Kidney glomerular epithelial cell (primary cell): ENCODE data around the gene KLHL26.

ENCODE experiments used
- DNase-seq: peaks from one replicate; lab custom pipeline; 2025; lab: John Stamatoyannopoulos, UW

Gene KLHL26

GRCh38 chr19:18685597-18686190 lies 48.9 kb downstream of the KLHL26 start:
- DNase-seq = no peak

GRCh38 chr19:18687740-18688465 lies 51.1 kb downstream of the KLHL26 start:
- no peak for DNase-seq

- DNase-seq = no peak
These were observed 59.2 kb downstream of the KLHL26 start for GRCh38 chr19:18696023-18696422.

- no peak for DNase-seq
These were observed 60.9 kb downstream of the KLHL26 start for GRCh38 chr19:18697680-18698079.

DNA sequence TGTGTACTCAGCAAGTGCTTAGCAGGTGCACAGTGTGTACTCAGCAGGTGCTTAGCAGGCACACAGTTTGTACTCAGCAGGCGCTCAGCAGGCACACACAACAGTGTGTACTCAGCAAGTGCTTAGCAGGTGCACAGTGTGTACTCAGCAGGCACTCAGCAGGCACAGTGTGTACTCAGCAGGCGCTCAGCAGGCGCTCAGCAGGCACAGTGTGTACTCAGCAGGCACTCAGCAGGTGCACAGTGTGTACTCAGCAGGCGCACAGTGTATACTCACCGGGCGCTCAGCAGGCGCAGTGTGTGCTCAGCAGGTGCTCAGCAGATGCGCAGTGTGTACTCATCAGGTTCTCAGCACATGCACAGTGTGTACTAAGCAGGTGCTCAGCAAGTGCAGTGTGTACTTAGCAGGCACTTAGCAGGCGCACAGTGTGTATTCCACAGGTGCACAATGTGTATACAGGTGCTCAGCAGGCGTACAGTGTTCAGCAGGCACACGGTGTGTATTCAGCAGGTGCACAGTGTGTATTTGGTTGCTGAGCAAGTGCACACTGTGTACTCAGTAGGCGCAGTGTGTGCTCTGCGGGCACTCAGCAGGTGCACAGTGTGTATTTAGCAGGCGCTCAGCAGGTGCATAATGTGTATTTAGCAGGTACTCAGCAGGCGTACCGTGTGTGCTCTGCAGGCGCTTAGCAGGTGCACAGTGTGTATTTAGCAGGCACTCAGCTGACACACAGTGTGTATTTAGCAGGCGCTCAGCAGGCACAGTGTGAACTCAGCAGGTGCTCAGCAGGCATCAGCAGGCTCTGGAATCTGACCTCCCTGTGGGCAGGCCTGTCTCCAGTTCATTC lies 61.7 kb downstream of the KLHL26 start:
- DNase-seq = no peak

GRCh38 chr19:18699403-18700054 lies 62.7 kb downstream of the KLHL26 start:
- DNase-seq = no peak

GRCh38 chr19:18700501-18701249 lies 63.8 kb downstream of the KLHL26 start:
- DNase-seq = peak; percentile 59

DNA sequence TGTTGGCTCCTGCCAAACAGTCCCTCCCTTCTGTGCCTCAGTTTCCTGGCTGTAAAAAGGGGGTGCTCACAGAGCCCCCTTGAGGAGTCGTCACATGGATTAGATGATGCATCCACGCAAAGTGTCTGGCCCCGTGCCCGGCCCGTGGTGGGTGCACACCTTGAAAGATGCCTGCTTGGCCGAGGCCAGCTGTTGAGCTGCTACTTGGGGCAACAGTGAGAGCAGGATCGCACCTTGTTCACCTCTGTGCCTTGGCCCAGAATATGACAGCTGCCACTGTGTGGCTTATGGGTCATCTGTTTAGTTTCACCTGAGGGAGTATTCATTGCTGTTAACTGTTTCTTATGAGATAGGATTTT lies 64.4 kb downstream of the KLHL26 start:
- DNase-seq = no peak

DNA sequence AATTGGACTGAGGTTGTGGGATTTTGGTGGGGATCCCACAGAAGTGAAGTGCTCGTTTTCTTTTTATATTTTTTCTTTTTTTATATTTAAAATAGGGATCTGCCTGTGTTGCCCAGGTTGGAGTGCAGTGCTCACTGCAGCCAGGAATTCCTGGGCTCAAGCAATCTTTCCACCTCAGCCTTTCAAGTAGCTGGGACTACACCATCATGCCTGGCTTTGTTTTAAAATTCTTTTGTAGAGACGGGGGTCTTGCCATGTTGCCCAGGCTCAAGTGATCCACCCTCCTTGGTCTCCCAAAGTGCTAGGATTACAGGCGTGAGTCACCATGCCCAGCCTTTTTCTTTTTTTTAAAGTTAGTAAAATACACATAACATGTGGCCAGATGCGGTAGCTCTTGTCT lies 67.2 kb downstream of the KLHL26 start:
- no peak for DNase-seq

DNA sequence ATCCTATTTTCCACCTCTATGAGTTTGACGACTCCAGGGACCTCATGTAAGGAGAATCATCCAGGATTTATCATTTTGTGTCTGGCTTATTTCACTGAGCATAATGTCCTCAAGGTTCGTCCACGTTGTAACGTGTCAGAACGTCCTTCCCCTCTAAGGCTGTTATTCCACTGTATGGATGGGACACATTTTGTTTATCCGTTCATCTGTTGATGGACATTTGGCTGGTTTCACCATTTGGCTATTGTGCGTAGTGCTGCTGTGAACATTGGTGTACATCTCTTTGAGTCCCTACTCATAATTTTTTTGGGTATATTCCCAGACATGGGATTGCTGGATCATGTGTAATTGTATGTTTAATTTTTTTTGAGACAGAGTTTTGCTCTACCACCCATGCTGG lies 68.1 kb downstream of the KLHL26 start:
- no peak for DNase-seq

DNA sequence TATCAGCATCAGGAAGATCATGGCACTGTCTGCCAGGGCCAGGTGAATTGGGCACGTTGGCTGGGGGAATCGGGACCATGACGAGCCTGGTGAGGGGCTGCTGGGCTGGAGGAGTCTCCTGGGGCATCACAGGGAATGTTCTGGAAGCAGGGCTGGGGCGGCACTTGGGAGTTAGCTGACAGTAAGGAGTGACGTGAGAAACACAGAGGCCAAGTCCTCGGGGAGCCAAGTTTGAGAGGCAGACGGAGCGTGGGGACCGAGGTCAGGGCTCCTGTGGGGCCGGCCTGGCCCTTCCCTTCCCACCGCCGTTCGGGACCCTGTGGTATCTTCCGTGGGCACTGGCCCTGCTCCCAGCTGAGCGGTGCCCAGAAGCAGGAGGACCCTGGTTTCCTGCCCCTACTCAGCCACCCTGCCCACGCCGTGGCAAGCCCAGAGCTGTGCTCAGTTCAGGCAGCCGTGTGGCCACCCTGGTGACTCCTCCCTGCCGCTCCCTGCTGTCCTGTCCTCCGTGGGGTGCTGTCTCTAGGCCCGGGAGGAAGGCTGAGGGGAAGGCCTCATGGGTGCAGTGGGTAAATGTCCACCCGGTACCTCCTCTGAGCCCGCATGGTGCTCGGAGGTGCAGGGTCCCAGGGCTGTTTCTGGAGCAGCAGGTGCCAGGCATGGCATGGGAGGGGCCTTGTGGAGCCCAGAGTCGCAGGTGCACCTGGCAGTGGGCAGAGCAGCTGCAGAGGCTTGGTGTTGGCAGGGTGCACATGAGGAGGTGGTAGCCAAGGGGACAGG lies 71.8 kb downstream of the KLHL26 start:
- DNase-seq = no peak

DNA sequence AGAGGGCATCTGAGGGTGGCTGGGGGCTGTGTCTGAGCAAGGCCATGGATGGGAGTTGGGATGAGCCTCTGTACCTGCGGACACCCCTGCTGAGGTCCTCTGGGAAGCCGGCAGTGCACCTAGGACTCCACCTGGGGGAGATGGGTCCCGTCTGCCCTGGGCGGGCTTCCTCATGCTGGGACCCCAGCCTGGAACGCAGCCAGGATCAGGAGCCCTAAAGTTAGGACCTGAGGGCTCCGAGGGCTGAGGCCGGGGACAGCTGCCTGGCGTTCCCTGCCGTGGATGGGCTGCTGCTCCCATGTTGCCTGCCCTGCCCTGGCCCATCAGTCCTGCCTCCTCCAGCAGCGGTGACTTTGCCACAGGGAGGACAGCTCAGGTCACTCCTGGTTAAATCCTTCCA lies 72.7 kb downstream of the KLHL26 start:
- no peak for DNase-seq

DNA sequence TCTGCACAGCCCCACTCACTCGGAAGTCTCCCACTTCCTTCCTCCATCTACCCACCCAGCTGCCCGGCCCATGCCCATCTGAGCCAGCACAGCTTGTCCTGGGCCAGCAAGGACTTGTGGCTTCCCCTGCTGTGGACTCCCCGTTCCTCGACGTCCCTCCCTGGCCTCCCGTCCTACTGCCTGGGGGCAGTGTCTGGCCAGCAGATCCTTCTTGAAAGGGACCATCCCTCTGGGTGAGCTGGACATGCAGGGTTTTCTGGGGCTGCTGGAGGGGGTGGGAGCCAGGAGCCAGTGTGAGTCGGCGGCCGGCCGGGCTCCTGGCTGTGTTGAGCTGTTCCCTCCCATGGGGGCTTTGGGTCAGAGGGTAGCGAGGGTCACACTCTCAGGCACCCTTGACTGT lies 73.4 kb downstream of the KLHL26 start:
- no peak for DNase-seq

GRCh38 chr19:18710996-18711751 lies 74.3 kb downstream of the KLHL26 start:
- no peak for DNase-seq

DNA sequence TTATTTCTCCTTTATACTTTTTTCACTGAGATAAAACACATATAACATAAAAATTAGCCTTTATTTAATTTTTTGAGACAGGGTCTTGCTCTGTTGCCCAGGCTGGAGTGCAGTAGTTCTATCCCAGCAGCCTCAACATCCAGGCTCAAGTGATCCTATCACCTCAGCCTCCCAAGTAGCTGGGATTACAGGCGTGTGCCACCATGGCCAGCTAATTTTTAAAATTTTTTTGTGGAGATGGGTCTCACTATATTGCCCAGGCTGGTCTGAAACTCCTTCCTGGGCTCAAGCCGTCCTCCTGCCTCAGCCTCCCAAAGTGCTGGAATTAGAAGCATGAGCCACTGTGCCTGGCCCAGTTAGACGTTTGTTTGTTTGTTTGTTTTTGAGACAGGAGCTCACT lies 75.1 kb downstream of the KLHL26 start:
- no peak for DNase-seq

- no peak for DNase-seq
These were observed 76.2 kb downstream of the KLHL26 start for GRCh38 chr19:18712981-18713380.

GRCh38 chr19:18713550-18714117 lies 76.8 kb downstream of the KLHL26 start:
- no peak for DNase-seq

- no peak for DNase-seq
These were observed 78.6 kb downstream of the KLHL26 start for GRCh38 chr19:18715416-18715815.

- no peak for DNase-seq
These were observed 80.0 kb downstream of the KLHL26 start for GRCh38 chr19:18716857-18717256.

DNA sequence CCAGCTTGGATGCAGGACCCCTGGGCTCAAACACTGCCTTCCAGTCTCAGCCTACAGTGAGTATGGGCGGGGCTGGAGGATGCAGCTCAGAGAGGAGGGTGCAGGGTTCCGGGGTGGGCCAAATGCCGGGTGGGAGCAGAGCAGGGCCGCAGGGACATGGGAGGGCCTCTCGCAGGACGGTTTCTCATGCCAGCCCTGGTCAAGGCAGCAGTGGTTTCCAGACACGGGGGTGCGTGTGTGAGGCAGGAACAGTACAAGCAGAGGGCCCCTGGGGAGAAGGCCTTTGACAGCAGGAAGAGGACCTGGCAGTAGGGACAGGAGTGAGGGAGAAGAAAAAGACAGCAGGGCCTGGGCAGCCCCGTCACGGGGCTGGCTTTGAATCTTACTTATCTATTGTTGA lies 80.8 kb downstream of the KLHL26 start:
- DNase-seq = no peak
